ENCODE measurements around the gene KRTAP5-3. TPM values are rescaled to one million over a fixed set of nuclear protein-coding genes. Genes with fewer than 3 reads are reported as not detected.
"Not testable (repeated sequence)": the region's sequence is repeated elsewhere in the genome, so short reads cannot be mapped to it uniquely, and the experiment has no call there.

The KRTAP5-3 gene
- polyA plus RNA-seq, 1 donor = not detected

GRCh38 chr11:1651411-1651980, 43.2 kb upstream of the KRTAP5-3 start:
- H3K4me3 ChIP-seq (ENCODE audit: low read length) = no peak overlapping the region
- no peaks in the 10 kb centered on the region for H3K27me3 ChIP-seq (ENCODE audit: control insufficient read depth, insufficient read depth, low read length)
- 86% methylated on average over 1 of the region's 7 CpGs for WGBS (ENCODE audit: insufficient coverage, low lambda C conversion rate)
- DNase-seq = no peak
- H3K4me1 ChIP-seq (ENCODE audit: control insufficient read depth, insufficient read depth, low read length) = peaks cover 32% of the 10 kb centered on the region
- no peak overlapping the region for H3K27ac ChIP-seq (ENCODE audit: low read length)
- H3K9me3 ChIP-seq (ENCODE audit: control insufficient read depth, low read depth, low read length) = peaks cover 3% of the 10 kb centered on the region
- H3K36me3 ChIP-seq (ENCODE audit: control insufficient read depth, insufficient read depth, low read length) = no peaks in the 10 kb centered on the region

DNA sequence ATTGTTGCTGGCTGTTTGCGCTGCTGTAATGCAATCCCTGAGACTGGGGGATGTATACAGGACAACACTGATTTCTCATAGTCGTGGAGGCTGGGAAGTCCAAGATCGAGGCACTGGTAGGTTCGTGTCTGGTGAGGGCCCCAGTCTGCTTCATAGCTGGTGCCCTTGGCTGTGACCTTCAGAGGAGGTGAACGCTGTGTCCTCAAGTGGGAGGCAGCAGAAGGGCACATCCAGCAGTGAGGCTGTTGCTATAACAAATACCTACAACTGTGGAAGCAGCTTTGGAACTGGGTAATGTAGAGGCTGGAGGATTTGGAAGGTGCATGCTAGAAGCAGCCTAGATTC, 42.6 kb upstream of the KRTAP5-3 start:
- H3K4me1 ChIP-seq (ENCODE audit: control insufficient read depth, insufficient read depth, low read length) = peaks cover 29% of the 10 kb centered on the region
- H3K9me3 ChIP-seq (ENCODE audit: control insufficient read depth, low read depth, low read length) = peaks cover 3% of the 10 kb centered on the region
- no peaks in the 10 kb centered on the region for H3K36me3 ChIP-seq (ENCODE audit: control insufficient read depth, insufficient read depth, low read length)
- H3K27ac ChIP-seq (ENCODE audit: low read length) = no peak overlapping the region
- no peaks in the 10 kb centered on the region for H3K27me3 ChIP-seq (ENCODE audit: control insufficient read depth, insufficient read depth, low read length)
- WGBS (ENCODE audit: insufficient coverage, low lambda C conversion rate) = no CpG with 5 or more reads among the region's 5 CpGs
- no peak overlapping the region for H3K4me3 ChIP-seq (ENCODE audit: low read length)
- DNase-seq = no peak

DNA sequence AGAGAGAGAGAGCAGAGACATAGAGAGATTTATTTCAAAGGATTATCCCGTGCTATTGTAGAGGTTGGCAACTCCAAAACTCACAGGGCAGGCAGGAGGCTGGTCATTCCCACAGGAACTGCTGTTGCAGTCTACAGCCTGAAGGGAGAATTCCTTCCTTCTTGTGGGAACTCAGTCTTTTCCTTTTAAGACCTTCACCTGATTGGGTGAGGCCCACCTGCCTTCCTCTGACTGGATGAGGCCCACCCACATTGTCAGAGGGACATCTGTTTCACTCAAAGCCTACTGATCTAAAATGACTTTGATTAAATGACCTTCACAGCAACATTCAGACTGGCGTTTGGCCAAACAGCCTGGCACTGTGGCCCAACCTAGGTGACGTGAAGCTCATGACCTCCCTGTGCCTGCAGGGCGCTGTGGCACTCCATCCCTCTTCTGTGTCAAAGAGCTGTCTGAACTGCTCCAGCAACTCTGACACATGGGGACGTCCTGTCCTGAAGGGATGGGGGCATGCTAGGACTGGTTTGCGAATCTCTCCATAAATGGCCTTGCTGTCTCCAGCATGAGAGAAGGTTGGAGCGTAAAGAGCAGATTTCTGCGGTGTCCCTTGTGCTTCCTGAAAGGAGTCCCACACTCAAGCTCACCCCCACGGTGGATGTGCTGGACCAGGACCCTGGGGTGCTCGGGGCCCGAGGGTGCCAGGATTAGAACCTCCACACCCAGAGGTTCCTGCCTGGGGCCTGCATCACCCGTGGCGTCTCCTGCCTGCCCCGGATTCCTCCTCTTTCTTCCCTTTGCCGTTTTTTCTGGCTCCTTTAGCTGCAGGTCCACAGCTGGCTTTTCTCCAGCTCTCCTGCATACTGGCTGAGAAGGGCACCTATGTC, 42.0 kb upstream of the KRTAP5-3 start:
- Histone ChIP-seq H3K4me3 (ENCODE audit: low read length) (no peak overlapping the region), H3K36me3 (ENCODE audit: control insufficient read depth, insufficient read depth, low read length) (no peaks in the 10 kb centered on the region), H3K27me3 (ENCODE audit: control insufficient read depth, insufficient read depth, low read length) (no peaks in the 10 kb centered on the region), H3K4me1 (ENCODE audit: control insufficient read depth, insufficient read depth, low read length) (peaks cover 22% of the 10 kb centered on the region), H3K9me3 (ENCODE audit: control insufficient read depth, low read depth, low read length) (peaks cover 3% of the 10 kb centered on the region), H3K27ac (ENCODE audit: low read length) (no peak overlapping the region)
- no peak for DNase-seq
- no CpG with 5 or more reads among the region's 15 CpGs for WGBS (ENCODE audit: insufficient coverage, low lambda C conversion rate)

GRCh38 chr11:1648653-1649420, 40.6 kb upstream of the KRTAP5-3 start:
- H3K9me3 ChIP-seq (ENCODE audit: control insufficient read depth, low read depth, low read length) = peaks cover 3% of the 10 kb centered on the region
- no peak overlapping the region for H3K27ac ChIP-seq (ENCODE audit: low read length)
- 39% methylated on average over 2 of the region's 28 CpGs for WGBS (ENCODE audit: insufficient coverage, low lambda C conversion rate)
- no peak for DNase-seq
- peaks cover 9% of the 10 kb centered on the region for H3K4me1 ChIP-seq (ENCODE audit: control insufficient read depth, insufficient read depth, low read length)
- H3K27me3 ChIP-seq (ENCODE audit: control insufficient read depth, insufficient read depth, low read length) = no peaks in the 10 kb centered on the region
- no peak overlapping the region for H3K4me3 ChIP-seq (ENCODE audit: low read length)
- no peaks in the 10 kb centered on the region for H3K36me3 ChIP-seq (ENCODE audit: control insufficient read depth, insufficient read depth, low read length)

GRCh38 chr11:1647901-1648652, 39.8 kb upstream of the KRTAP5-3 start:
- Histone ChIP-seq H3K4me1 (ENCODE audit: control insufficient read depth, insufficient read depth, low read length) (peaks cover 4% of the 10 kb centered on the region), H3K4me3 (ENCODE audit: low read length) (no peak overlapping the region), H3K9me3 (ENCODE audit: control insufficient read depth, low read depth, low read length) (peaks cover 3% of the 10 kb centered on the region), H3K27ac (ENCODE audit: low read length) (no peak overlapping the region), H3K27me3 (ENCODE audit: control insufficient read depth, insufficient read depth, low read length) (no peaks in the 10 kb centered on the region), H3K36me3 (ENCODE audit: control insufficient read depth, insufficient read depth, low read length) (no peaks in the 10 kb centered on the region)
- WGBS (ENCODE audit: insufficient coverage, low lambda C conversion rate) = 94% methylated on average over 2 of the region's 35 CpGs
- no peak for DNase-seq

DNA sequence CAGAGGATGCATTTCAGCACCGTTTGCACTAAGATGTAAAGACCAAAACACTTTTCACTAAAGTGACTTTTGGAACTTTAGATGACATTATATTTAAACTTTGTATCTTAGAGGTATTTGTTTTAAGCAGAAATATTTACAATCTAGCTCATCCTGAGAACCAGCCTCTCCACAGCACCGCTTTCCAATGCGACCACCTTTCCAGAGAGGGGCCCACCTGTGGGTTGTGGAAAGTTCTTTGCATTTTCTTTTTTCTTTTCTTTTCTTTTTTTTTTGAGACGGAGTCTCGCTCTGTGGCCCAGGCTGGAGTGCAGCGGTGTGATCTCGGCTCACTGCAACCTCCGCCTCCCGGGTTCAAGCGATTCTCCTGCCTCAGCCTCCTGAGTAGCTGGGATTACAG, 38.3 kb upstream of the KRTAP5-3 start:
- H3K36me3 ChIP-seq (ENCODE audit: control insufficient read depth, insufficient read depth, low read length); H3K27ac ChIP-seq (ENCODE audit: low read length); H3K27me3 ChIP-seq (ENCODE audit: control insufficient read depth, insufficient read depth, low read length); H3K4me3 ChIP-seq (ENCODE audit: low read length); H3K4me1 ChIP-seq (ENCODE audit: control insufficient read depth, insufficient read depth, low read length); DNase-seq; H3K9me3 ChIP-seq (ENCODE audit: control insufficient read depth, low read depth, low read length): not testable (repeated sequence)
- WGBS (ENCODE audit: insufficient coverage, low lambda C conversion rate) = 83% methylated on average over 1 of the region's 10 CpGs

GRCh38 chr11:1645357-1645821, 37.1 kb upstream of the KRTAP5-3 start:
- Histone ChIP-seq H3K27ac (ENCODE audit: low read length) (no peak overlapping the region), H3K36me3 (ENCODE audit: control insufficient read depth, insufficient read depth, low read length) (no peaks in the 10 kb centered on the region), H3K4me3 (ENCODE audit: low read length) (no peak overlapping the region), H3K4me1 (ENCODE audit: control insufficient read depth, insufficient read depth, low read length) (no peaks in the 10 kb centered on the region), H3K9me3 (ENCODE audit: control insufficient read depth, low read depth, low read length) (no peaks in the 10 kb centered on the region), H3K27me3 (ENCODE audit: control insufficient read depth, insufficient read depth, low read length) (no peaks in the 10 kb centered on the region)
- no peak for DNase-seq
- WGBS (ENCODE audit: insufficient coverage, low lambda C conversion rate) = no CpG with 5 or more reads among the region's 12 CpGs

GRCh38 chr11:1644601-1645356, 36.5 kb upstream of the KRTAP5-3 start:
- no peak for DNase-seq
- Histone ChIP-seq H3K27me3 (ENCODE audit: control insufficient read depth, insufficient read depth, low read length) (peaks cover 3% of the 10 kb centered on the region), H3K36me3 (ENCODE audit: control insufficient read depth, insufficient read depth, low read length) (no peaks in the 10 kb centered on the region), H3K9me3 (ENCODE audit: control insufficient read depth, low read depth, low read length) (no peaks in the 10 kb centered on the region), H3K27ac (ENCODE audit: low read length) (no peak overlapping the region), H3K4me1 (ENCODE audit: control insufficient read depth, insufficient read depth, low read length) (no peaks in the 10 kb centered on the region), H3K4me3 (ENCODE audit: low read length) (no peak overlapping the region)
- WGBS (ENCODE audit: insufficient coverage, low lambda C conversion rate) = no CpG with 5 or more reads among the region's 20 CpGs

GRCh38 chr11:1643146-1643690, 35.0 kb upstream of the KRTAP5-3 start:
- Histone ChIP-seq H3K4me3 (ENCODE audit: low read length) (no peak overlapping the region), H3K36me3 (ENCODE audit: control insufficient read depth, insufficient read depth, low read length) (no peaks in the 10 kb centered on the region), H3K9me3 (ENCODE audit: control insufficient read depth, low read depth, low read length) (no peaks in the 10 kb centered on the region), H3K27ac (ENCODE audit: low read length) (no peak overlapping the region), H3K27me3 (ENCODE audit: control insufficient read depth, insufficient read depth, low read length) (peaks cover 3% of the 10 kb centered on the region), H3K4me1 (ENCODE audit: control insufficient read depth, insufficient read depth, low read length) (no peaks in the 10 kb centered on the region)
- DNase-seq = no peak
- no CpG with 5 or more reads among the region's 20 CpGs for WGBS (ENCODE audit: insufficient coverage, low lambda C conversion rate)

Data from large intestine (tissue), 3 donors.